Caco-2 (cell line): ENCODE measurements around the gene TTC36. TPM values are rescaled to one million over a fixed set of nuclear protein-coding genes. Genes with fewer than 3 reads are reported as not detected.

Experiments used
- BruUV-seq: library from RNA; stranded (reverse); fragments of 400-500 nt; replicated peaks from 2 replicates; lab custom pipeline; 2021; lab: Mats Ljungman, UMichigan
- CTCF ChIA-PET: fragments of 300-600 bp; sonication (Branson Sonifier 250); formaldehyde crosslinking; loops from one replicate; lab custom pipeline; 2022; ENCODE audit warnings: antibody characterized with exemption; lab: Charles Lee
- POLR2A ChIA-PET: fragments of 300-600 bp; sonication (Branson Sonifier 250); formaldehyde crosslinking; loops from one replicate; lab custom pipeline; 2022; ENCODE audit warnings: antibody characterized with exemption; lab: Charles Lee
- DNase-seq, 2 experiments: peaks; one replicate each; pipeline versions ENCODE4 v3.0.0 to v3.0.0-alpha.2; 2020 to 2022
- H3K27me3 ChIP-seq: replicated peaks from 2 replicates; pipeline ENCODE4 v1.6.0; 2011; ENCODE audit warnings: low read length; ENCODE audit not compliant: control insufficient read depth, insufficient read depth
- H3K36me3 ChIP-seq: 2 replicates; pipeline ENCODE4 v1.5.1; 2011; ENCODE audit warnings: low read length; ENCODE audit not compliant: control insufficient read depth, insufficient read depth
- H3K4me1 ChIP-seq: fragments of 250-450 bp; sonication (Bioruptor Pico); 2 replicates; pipeline ENCODE4 v1.5.1; 2020; ENCODE audit warnings: mild to moderate bottlenecking
- H3K4me3 ChIP-seq: 2 replicates; pipeline ENCODE4 v1.5.1; 2011; ENCODE audit warnings: low read depth, mild to moderate bottlenecking, control low read depth, low read length
- H3K9me3 ChIP-seq: fragments of 250-450 bp; sonication (Bioruptor Pico); 2 replicates; pipeline ENCODE4 v1.5.1; 2020; ENCODE audit warnings: mild to moderate bottlenecking, moderate library complexity
- H3K27ac Mint-ChIP-seq: one replicate; pipeline ENCODE4 v1.8.0; 2022; ENCODE audit warnings: mixed read lengths; ENCODE audit not compliant: unreplicated experiment
- H3K27me3 Mint-ChIP-seq: one replicate; pipeline ENCODE4 v1.8.0; 2022; ENCODE audit warnings: mixed read lengths; ENCODE audit not compliant: insufficient read depth, unreplicated experiment
- H3K36me3 Mint-ChIP-seq: one replicate; pipeline ENCODE4 v1.8.0; 2022; ENCODE audit warnings: mild to moderate bottlenecking, mixed read lengths; ENCODE audit not compliant: insufficient read depth, unreplicated experiment
- H3K4me1 Mint-ChIP-seq: one replicate; pipeline ENCODE4 v1.8.0; 2022; ENCODE audit warnings: low read depth, mixed read lengths; ENCODE audit not compliant: unreplicated experiment
- H3K4me3 Mint-ChIP-seq: one replicate; pipeline ENCODE4 v1.8.0; 2022; ENCODE audit warnings: mild to moderate bottlenecking, moderate library complexity, mixed read lengths; ENCODE audit not compliant: unreplicated experiment
- H3K9me3 Mint-ChIP-seq: one replicate; pipeline ENCODE4 v1.8.0; 2022; ENCODE audit warnings: mixed read lengths; ENCODE audit not compliant: unreplicated experiment
- CTCF ChIP-seq, 2 experiments: fragments of 200-600 bp in 1 of 2; IDR thresholded peaks; 1 replicate in 1 of 2; 2 replicates in 1 of 2; pipeline versions ENCODE4 v1.5.1 to v1.8.0; 2011 to 2022; ENCODE audit warnings: antibody characterized with exemption in 1 of 2, control low read depth in 1 of 2, inconsistent platforms in 1 of 2, low read depth in 1 of 2, low read length in 1 of 2, mild to moderate bottlenecking in 1 of 2, moderate library complexity in 1 of 2; ENCODE audit not compliant: insufficient read depth in 1 of 2, severe bottlenecking in 1 of 2, unreplicated experiment in 1 of 2
- intact Hi-C: fragments of 100-400 bp; cut with micrococcal nuclease; formaldehyde crosslinking; loops from one replicate; pipeline ENCODE4 v1.10.0; 2022; ENCODE audit not compliant: unreplicated experiment
- total RNA-seq: library from RNA; stranded (reverse); gene quantifications from 2 replicates; pipeline ENCODE4 v1.2.3, GENCODE V29; 2022

TTC36 gene
- total RNA-seq, 1 experiment from 2014 or later: 3.3 TPM

- POLR2A ChIA-PET: no interaction called here
- no peak for DNase-seq
- Mint-ChIP-seq H3K36me3 (peaks cover 14% of the 10 kb centered on the region), H3K4me3 (no peak overlapping the region), H3K27me3 (no peaks in the 10 kb centered on the region), H3K27ac (no peak overlapping the region), H3K9me3 (no peaks in the 10 kb centered on the region), H3K4me1 (peaks cover 33% of the 10 kb centered on the region)
- peaks cover 25% of the 10 kb centered on the region for H3K4me1 ChIP-seq
- intact Hi-C loops: no loop called here
- no peaks in the 10 kb centered on the region for H3K9me3 ChIP-seq
- TF ChIP-seq CTCF (IDR thresholded peaks at IDR 0.05; ENCODE audit: insufficient read depth in 1 of 2, low read depth in 1 of 2, low read length in 1 of 2, severe bottlenecking in 1 of 2, unreplicated experiment in 1 of 2): no peak
- H3K27me3 ChIP-seq: no peaks in the 10 kb centered on the region
- peaks cover 4% of the 10 kb centered on the region for H3K36me3 ChIP-seq
- BruUV-seq: no TSS peak
- H3K4me3 ChIP-seq: no peak overlapping the region
- CTCF ChIA-PET: no interaction called here
These were observed 10.2 kb downstream of the TTC36 start for GRCh38 chr11:118537409-118537980.

- DNase-seq: no peak
- H3K27me3 Mint-ChIP-seq: no peaks in the 10 kb centered on the region
- no peak overlapping the region for H3K27ac Mint-ChIP-seq
- H3K4me3 Mint-ChIP-seq: no peak overlapping the region
- POLR2A ChIA-PET: no interaction called here
- CTCF ChIA-PET: no interaction called here
- peaks cover 10% of the 10 kb centered on the region for H3K4me1 Mint-ChIP-seq
- Histone ChIP-seq H3K4me1 (peaks cover 16% of the 10 kb centered on the region), H3K27me3 (no peaks in the 10 kb centered on the region), H3K36me3 (no peaks in the 10 kb centered on the region), H3K9me3 (no peaks in the 10 kb centered on the region), H3K4me3 (no peak overlapping the region)
- H3K9me3 Mint-ChIP-seq: no peaks in the 10 kb centered on the region
- intact Hi-C loops: no loop called here
- peaks cover 19% of the 10 kb centered on the region for H3K36me3 Mint-ChIP-seq
- TF ChIP-seq CTCF (IDR thresholded peaks at IDR 0.05; ENCODE audit: insufficient read depth in 1 of 2, low read depth in 1 of 2, low read length in 1 of 2, severe bottlenecking in 1 of 2, unreplicated experiment in 1 of 2): no peak
- BruUV-seq: no TSS peak
These were observed 16.9 kb downstream of the TTC36 start for GRCh38 chr11:118544010-118544646.

- no peaks in the 10 kb centered on the region for H3K9me3 Mint-ChIP-seq
- Histone ChIP-seq H3K9me3 (no peaks in the 10 kb centered on the region), H3K27me3 (no peaks in the 10 kb centered on the region), H3K4me1 (peaks cover 16% of the 10 kb centered on the region), H3K36me3 (no peaks in the 10 kb centered on the region), H3K4me3 (no peak overlapping the region)
- no peak overlapping the region for H3K27ac Mint-ChIP-seq
- BruUV-seq: TSS peak; percentile 16
- CTCF ChIA-PET: no interaction called here
- intact Hi-C loops: no loop called here
- no peak for TF ChIP-seq CTCF (IDR thresholded peaks at IDR 0.05; ENCODE audit: insufficient read depth in 1 of 2, low read depth in 1 of 2, low read length in 1 of 2, severe bottlenecking in 1 of 2, unreplicated experiment in 1 of 2)
- DNase-seq: no peak
- peaks cover 10% of the 10 kb centered on the region for H3K4me1 Mint-ChIP-seq
- POLR2A ChIA-PET: no interaction called here
- H3K4me3 Mint-ChIP-seq: no peak overlapping the region
- no peaks in the 10 kb centered on the region for H3K27me3 Mint-ChIP-seq
- H3K36me3 Mint-ChIP-seq: peaks cover 24% of the 10 kb centered on the region
These were observed 17.4 kb downstream of the TTC36 start for GRCh38 chr11:118544647-118545010.
